HEK293T (cell line): Measurements from ENCODE around the gene PEMT.

Experiments used
- BHLHE40 ChIP-seq: fragments of 450-650 bp; IDR thresholded peaks from 2 replicates; pipeline ENCODE4 v1.6.1; 2016; ENCODE audit warnings: mild to moderate bottlenecking, moderate library complexity, borderline replicate concordance
- ELF4 ChIP-seq: fragments of 450-650 bp; IDR thresholded peaks from 2 replicates; pipeline ENCODE4 v1.6.1; 2017; ENCODE audit warnings: antibody characterized with exemption
- L3MBTL2 ChIP-seq: fragments of 450-650 bp; conservative IDR thresholded peaks from 2 replicates; pipeline ENCODE4 v1.6.1; 2016; ENCODE audit warnings: mild to moderate bottlenecking
- NFRKB ChIP-seq: fragments of 450-650 bp; IDR thresholded peaks from 2 replicates; pipeline ENCODE4 v1.6.1; 2016; ENCODE audit warnings: mild to moderate bottlenecking, moderate library complexity
- SP1 ChIP-seq: fragments of 450-650 bp; IDR thresholded peaks from 2 replicates; pipeline ENCODE4 v1.6.1; 2017

- TF ChIP-seq L3MBTL2 (no peak), NFRKB (no peak), ELF4 (no peak), BHLHE40 (no peak), SP1 (no peak)
Observed at GRCh38 chr17:17518014-17518413, 73.5 kb downstream of the PEMT start.
